HG03039 (cell line): ENCODE data around the gene TRIM40.

Experiments used
- ATAC-seq: cut with Tn5 transposase; IDR thresholded peaks from one replicate; pipeline ENCODE4 v1.9.1; 2021; ENCODE audit warnings: mild to moderate bottlenecking, moderate library complexity; ENCODE audit not compliant: unreplicated experiment

Gene TRIM40

DNA sequence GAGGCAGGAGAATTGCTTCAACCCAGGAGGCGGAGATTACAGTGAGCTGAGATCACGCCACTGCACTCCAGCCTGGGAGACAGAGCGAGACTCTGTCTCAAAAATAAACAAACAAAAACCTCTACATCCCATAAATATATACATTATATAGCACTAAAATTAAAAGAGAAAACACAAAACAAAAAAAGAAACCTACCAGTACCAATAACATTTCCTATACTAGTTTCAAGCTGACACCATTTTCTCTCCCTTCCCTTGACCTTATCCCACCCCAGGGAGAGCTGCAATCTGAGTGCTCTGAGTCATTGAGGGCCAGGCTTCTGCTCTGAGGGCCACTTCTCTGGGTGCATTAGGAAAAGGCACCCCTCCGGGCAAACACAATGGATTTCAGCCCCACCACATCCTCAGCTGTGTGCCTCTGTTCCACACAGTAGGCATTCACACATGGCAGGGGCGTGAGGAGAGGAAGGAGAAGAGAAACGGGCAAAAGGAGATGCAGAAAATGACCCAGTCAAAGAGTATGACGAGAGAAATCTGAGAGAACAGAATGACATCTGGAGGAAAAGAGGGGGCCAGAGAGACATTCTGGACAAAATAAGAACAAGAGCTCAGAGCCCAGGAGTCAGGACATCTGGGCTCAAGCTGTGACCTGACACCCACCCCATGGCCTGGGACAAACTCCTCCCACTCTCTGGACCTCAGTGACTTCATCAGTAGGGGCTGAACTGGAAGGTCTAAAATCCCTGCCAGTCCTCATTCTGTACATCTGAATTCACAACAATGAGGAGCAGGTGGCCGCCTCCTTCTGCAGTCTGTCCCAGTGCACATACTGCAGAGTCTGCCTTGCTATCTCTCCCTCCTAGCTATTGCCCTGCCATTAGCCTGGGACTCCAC lies 59.1 kb downstream of the TRIM40 start:
- no peak for ATAC-seq

GRCh38 chr6:30195951-30196350 lies 60.0 kb downstream of the TRIM40 start:
- no peak for ATAC-seq

DNA sequence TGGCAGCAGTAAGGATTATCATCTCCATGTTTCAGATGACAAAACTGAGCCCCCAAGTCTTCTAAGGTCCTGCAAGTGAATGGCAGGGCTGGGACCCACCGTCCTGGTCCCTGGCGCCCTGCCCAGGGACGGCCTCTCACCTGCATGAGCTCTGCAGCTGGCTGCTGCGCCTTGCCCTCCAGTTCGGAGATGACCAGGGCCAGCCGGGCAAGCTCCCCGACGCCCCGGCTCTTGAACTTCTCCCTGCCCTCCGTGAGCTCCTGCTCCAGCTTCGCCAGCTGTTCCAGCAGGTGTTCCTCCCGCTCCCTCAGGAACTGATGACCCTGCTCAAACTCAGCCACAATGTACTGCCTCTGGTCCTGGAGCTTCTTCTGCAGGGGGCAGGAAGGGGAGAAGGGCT lies 60.4 kb downstream of the TRIM40 start:
- ATAC-seq, result no peak
